ENCODE measurements around the gene FOXP1. TPM values are rescaled to one million over a fixed set of nuclear protein-coding genes. Genes with fewer than 3 reads are reported as not detected.

Gene FOXP1
- total and polyA plus RNA-seq, 12 donors: 4.8 to 56.0 (median 43.8) TPM

- Histone ChIP-seq H3K4me3 (no peak overlapping the region), H3K9me3 (no peaks in the 10 kb centered on the region), H3K27me3 (no peaks in the 10 kb centered on the region), H3K4me1 (peaks cover 5 to 62% (median 22%) of the 10 kb centered on the region in 9 donors), H3K27ac (no peak overlapping the region), H3K36me3 (no peaks in the 10 kb centered on the region)
- intact Hi-C loops (cut with DNase I): no loop called here
- WGBS, 2 donors: 96 to 98% methylated on average over 2 of the region's 2 CpGs
- TF ChIP-seq CTCF (IDR thresholded peaks at IDR 0.05): no peak
- ATAC-seq: no peak
- DNase-seq: no peak
These were observed 38.2 kb downstream of the FOXP1 start for GRCh38 chr3:71545330-71545729.

- Histone ChIP-seq H3K27ac (peak overlapping the region in 5 of 10 donors; percentile 11 to 68 (median 63)), H3K4me1 (peaks cover 5 to 62% (median 22%) of the 10 kb centered on the region in 9 donors), H3K27me3 (no peaks in the 10 kb centered on the region), H3K36me3 (no peaks in the 10 kb centered on the region), H3K4me3 (peak overlapping the region in 1 of 10 donors; percentile 34), H3K9me3 (no peaks in the 10 kb centered on the region)
- intact Hi-C loops (cut with DNase I): no loop called here
- WGBS, 2 donors: 54 to 73% methylated on average over 3 of the region's 3 CpGs
- DNase-seq: no peak
- no peak for TF ChIP-seq CTCF (IDR thresholded peaks at IDR 0.05)
- ATAC-seq: peak in 7 of 8 donors; percentile 7 to 29 (median 18)
These were observed 40.0 kb downstream of the FOXP1 start for GRCh38 chr3:71543371-71544016.

GRCh38 chr3:71542521-71543370 lies 40.8 kb downstream of the FOXP1 start:
- TF ChIP-seq CTCF (IDR thresholded peaks at IDR 0.05): no peak
- Histone ChIP-seq H3K27me3 (no peaks in the 10 kb centered on the region), H3K27ac (peak overlapping the region in 7 of 10 donors; percentile 9 to 68 (median 63)), H3K4me3 (peak overlapping the region in 6 of 10 donors; percentile 18 to 34 (median 29)), H3K4me1 (peaks cover 5 to 56% (median 22%) of the 10 kb centered on the region in 9 donors), H3K9me3 (no peaks in the 10 kb centered on the region), H3K36me3 (no peaks in the 10 kb centered on the region)
- ATAC-seq (peak; percentile 95 to 100 (median 98)), DNase-seq (peak; percentile 75 to 83)
- intact Hi-C loops (cut with DNase I): no loop called here
- WGBS, 2 donors: 32 to 38% methylated on average over 23 of the region's 23 CpGs

GRCh38 chr3:71541313-71541712 lies 42.2 kb downstream of the FOXP1 start:
- peaks cover 5 to 55% (median 22%) of the 10 kb centered on the region in 9 donors for H3K4me1 ChIP-seq
- DNase-seq (no peak), ATAC-seq (no peak)
- H3K9me3 ChIP-seq: no peaks in the 10 kb centered on the region
- no peak overlapping the region for H3K27ac ChIP-seq
- intact Hi-C loops (cut with DNase I): loop anchor here in 1 of 10 donors (2.0 kb wide), 1 partner anchor 27 kb away; no protein-coding TSS in a partner anchor
- WGBS, 2 donors: 75 to 87% methylated on average over 3 of the region's 3 CpGs
- H3K36me3 ChIP-seq: no peaks in the 10 kb centered on the region
- TF ChIP-seq CTCF (IDR thresholded peaks at IDR 0.05): no peak
- H3K4me3 ChIP-seq: no peak overlapping the region
- no peaks in the 10 kb centered on the region for H3K27me3 ChIP-seq

Data from heart right ventricle (tissue), 16 donors.